ENCODE measurements around the gene RPIA. TPM values are rescaled to one million over a fixed set of nuclear protein-coding genes. Genes with fewer than 3 reads are reported as not detected.
"Not testable (repeated sequence)": the region's sequence is repeated elsewhere in the genome, so short reads cannot be mapped to it uniquely, and the experiment has no call there.

RPIA gene
- total RNA-seq, 1 experiment from 2014 or later, result 14.1 TPM

DNA sequence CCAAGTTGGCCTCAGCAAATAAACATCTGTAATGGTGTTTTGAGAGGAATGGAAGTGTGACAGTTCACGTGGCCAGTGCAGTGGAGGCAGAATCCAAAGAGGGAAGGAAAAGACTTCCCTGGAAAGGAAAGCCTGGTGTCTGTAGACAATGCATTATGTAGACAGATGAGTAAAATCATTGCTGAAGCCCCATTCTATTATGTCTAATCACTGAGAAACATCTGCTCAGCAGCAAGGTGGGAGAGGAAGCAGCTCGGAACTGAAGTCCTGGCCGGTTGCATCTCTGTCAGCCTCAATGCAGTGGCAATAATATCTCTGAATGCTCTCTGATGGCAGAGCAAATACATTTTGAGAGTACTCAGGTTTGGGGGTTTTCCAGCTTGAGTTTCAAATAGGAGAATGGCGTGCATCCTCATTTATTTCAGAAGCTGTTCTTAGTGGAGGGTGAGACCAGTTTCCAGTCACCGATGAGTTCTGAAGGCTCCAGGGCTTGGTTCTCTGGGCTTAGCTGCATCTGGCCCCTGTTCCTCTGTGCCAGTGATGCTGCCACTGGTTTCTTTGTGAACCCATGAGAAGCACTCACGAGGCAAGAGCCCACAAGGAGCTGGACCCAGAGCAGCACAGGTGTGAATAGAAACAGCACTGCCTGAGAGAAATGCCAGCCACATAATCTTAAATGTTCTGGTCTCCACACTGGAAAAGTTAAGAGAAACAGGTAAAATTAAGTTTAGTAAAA is 63.3 kb downstream of the RPIA start:
- ChIA-PET POLR2A (no interaction called here), CTCF (interaction anchor here (0.8 to 5.5 kb wide), 4 partner anchors 11 to 125 kb away, joined by 3 to 49 read pairs (median 4); no protein-coding TSS in a partner anchor)
- TF ChIP-seq, protein P1, sequence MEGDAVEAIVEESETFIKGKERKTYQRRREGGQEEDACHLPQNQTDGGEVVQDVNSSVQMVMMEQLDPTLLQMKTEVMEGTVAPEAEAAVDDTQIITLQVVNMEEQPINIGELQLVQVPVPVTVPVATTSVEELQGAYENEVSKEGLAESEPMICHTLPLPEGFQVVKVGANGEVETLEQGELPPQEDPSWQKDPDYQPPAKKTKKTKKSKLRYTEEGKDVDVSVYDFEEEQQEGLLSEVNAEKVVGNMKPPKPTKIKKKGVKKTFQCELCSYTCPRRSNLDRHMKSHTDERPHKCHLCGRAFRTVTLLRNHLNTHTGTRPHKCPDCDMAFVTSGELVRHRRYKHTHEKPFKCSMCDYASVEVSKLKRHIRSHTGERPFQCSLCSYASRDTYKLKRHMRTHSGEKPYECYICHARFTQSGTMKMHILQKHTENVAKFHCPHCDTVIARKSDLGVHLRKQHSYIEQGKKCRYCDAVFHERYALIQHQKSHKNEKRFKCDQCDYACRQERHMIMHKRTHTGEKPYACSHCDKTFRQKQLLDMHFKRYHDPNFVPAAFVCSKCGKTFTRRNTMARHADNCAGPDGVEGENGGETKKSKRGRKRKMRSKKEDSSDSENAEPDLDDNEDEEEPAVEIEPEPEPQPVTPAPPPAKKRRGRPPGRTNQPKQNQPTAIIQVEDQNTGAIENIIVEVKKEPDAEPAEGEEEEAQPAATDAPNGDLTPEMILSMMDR (IDR thresholded peaks at IDR 0.05; ENCODE audit: unreplicated experiment), result no peak
- H3K36me3 Mint-ChIP-seq (ENCODE audit: insufficient read depth, unreplicated experiment), result peaks cover 31% of the 10 kb centered on the region
- no peaks in the 10 kb centered on the region for H3K27me3 Mint-ChIP-seq (ENCODE audit: insufficient read depth, unreplicated experiment)
- peaks cover 9% of the 10 kb centered on the region for H3K9me3 Mint-ChIP-seq (ENCODE audit: unreplicated experiment)
- peaks cover 8% of the 10 kb centered on the region for H3K4me1 Mint-ChIP-seq (ENCODE audit: insufficient read depth, unreplicated experiment)
- no peak overlapping the region for H3K4me3 Mint-ChIP-seq (ENCODE audit: unreplicated experiment)
- intact Hi-C loops (cut with micrococcal nuclease), result no loop called here
- BruUV-seq (replicated peaks), result no TSS peak
- no peak for DNase-seq (ENCODE audit: unreplicated experiment)
- peak overlapping the region; percentile 24 for H3K27ac Mint-ChIP-seq (ENCODE audit: low read depth, unreplicated experiment)

DNA sequence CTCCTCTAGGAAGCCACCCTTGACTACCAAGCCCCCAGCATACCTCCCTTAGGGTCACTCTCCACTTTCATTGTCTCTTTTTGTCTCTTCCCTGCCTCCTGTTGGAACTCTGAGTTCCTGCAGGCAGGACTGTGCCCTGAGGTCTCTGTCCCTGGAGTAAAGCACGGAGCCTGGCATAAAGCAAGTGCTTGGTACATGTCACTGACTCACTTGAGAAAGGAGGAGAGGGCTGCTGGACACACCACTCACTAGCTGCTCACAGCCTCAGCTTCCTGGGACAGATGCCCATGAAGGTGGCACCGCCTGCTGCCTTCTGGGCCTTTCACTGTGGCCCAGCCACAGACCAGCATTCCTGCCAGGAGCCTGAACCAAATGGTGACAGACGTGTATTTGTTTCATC is 64.4 kb downstream of the RPIA start:
- CTCF ChIA-PET, result interaction anchor here (5.5 kb wide), 1 partner anchor 16 kb away, joined by 49 read pairs; no protein-coding TSS in a partner anchor
- TF ChIP-seq, protein P1 (IDR thresholded peaks at IDR 0.05; ENCODE audit: unreplicated experiment), result no peak
- no TSS peak for BruUV-seq (replicated peaks)
- no peaks in the 10 kb centered on the region for H3K27me3 Mint-ChIP-seq (ENCODE audit: insufficient read depth, unreplicated experiment)
- no peak overlapping the region for H3K4me3 Mint-ChIP-seq (ENCODE audit: unreplicated experiment)
- peaks cover 23% of the 10 kb centered on the region for H3K36me3 Mint-ChIP-seq (ENCODE audit: insufficient read depth, unreplicated experiment)
- intact Hi-C loops (cut with micrococcal nuclease), result no loop called here
- H3K4me1 Mint-ChIP-seq (ENCODE audit: insufficient read depth, unreplicated experiment), result peaks cover 8% of the 10 kb centered on the region
- POLR2A ChIA-PET, result no interaction called here
- H3K27ac Mint-ChIP-seq (ENCODE audit: low read depth, unreplicated experiment), result no peak overlapping the region
- peaks cover 9% of the 10 kb centered on the region for H3K9me3 Mint-ChIP-seq (ENCODE audit: unreplicated experiment)
- no peak for DNase-seq (ENCODE audit: unreplicated experiment)

DNA sequence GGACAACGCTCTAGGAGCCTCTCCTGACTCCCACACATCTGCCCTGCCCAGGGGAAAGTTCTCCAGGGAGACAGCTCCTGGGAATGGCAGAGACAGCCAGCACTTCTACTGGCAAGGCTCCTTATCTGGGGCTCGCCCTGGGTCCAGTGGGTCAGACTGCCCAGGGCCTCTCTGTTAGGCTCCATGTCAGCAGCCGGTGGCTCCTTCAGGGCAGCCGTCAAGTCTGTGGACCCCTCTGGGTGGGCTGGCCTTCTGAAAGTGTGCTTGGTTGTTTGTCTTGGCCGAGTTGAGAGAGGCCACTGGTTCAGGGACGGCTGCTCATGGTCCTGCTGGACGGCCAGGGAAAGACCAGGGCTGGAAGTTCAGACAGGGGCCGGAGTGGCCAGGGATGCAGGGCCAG is 65.6 kb downstream of the RPIA start:
- TF ChIP-seq, protein P1 (IDR thresholded peaks at IDR 0.05; ENCODE audit: unreplicated experiment), result no peak
- BruUV-seq (replicated peaks), result no TSS peak
- H3K4me3 Mint-ChIP-seq (ENCODE audit: unreplicated experiment), result no peak overlapping the region
- peaks cover 9% of the 10 kb centered on the region for H3K9me3 Mint-ChIP-seq (ENCODE audit: unreplicated experiment)
- POLR2A ChIA-PET, result no interaction called here
- H3K36me3 Mint-ChIP-seq (ENCODE audit: insufficient read depth, unreplicated experiment), result peaks cover 11% of the 10 kb centered on the region
- no peak for DNase-seq (ENCODE audit: unreplicated experiment)
- H3K27ac Mint-ChIP-seq (ENCODE audit: low read depth, unreplicated experiment), result no peak overlapping the region
- CTCF ChIA-PET, result no interaction called here
- no peaks in the 10 kb centered on the region for H3K27me3 Mint-ChIP-seq (ENCODE audit: insufficient read depth, unreplicated experiment)
- H3K4me1 Mint-ChIP-seq (ENCODE audit: insufficient read depth, unreplicated experiment), result peaks cover 8% of the 10 kb centered on the region
- intact Hi-C loops (cut with micrococcal nuclease), result no loop called here

DNA sequence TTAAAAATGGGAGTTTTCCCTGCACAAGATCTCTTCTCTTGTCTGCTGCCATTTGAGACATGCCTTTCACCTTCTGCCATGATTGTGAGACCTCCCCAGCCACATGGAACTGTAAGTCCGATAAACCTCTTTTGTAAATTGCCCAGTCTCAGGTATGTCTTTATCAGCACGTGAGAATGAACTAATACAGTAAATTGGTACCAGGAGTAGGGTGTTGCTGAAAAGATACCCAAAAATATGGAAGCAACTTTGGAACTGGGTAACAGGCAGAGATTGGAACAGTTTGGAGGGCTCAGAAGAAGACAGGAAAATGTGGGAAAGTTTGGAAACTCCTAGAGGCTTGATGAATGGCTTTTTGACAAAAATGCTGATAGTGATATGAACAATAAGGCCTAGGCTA is 67.2 kb downstream of the RPIA start:
- H3K27ac Mint-ChIP-seq (ENCODE audit: low read depth, unreplicated experiment); H3K4me3 Mint-ChIP-seq (ENCODE audit: unreplicated experiment); H3K36me3 Mint-ChIP-seq (ENCODE audit: insufficient read depth, unreplicated experiment); BruUV-seq (replicated peaks); H3K9me3 Mint-ChIP-seq (ENCODE audit: unreplicated experiment); H3K4me1 Mint-ChIP-seq (ENCODE audit: insufficient read depth, unreplicated experiment); intact Hi-C loops (cut with micrococcal nuclease); H3K27me3 Mint-ChIP-seq (ENCODE audit: insufficient read depth, unreplicated experiment); POLR2A ChIA-PET; DNase-seq (ENCODE audit: unreplicated experiment): not testable (repeated sequence)
- CTCF ChIA-PET, result interaction anchor here (1.7 kb wide), 1 partner anchor 19 kb away, joined by 6 read pairs; no protein-coding TSS in a partner anchor

All from MCF 10A (cell line).